Smooth muscle cell (in vitro differentiated cells): Measurements from ENCODE around the gene PIK3R2. TPM values are rescaled to one million over a fixed set of nuclear protein-coding genes. Genes with fewer than 3 reads are reported as not detected.

Experiments
- DNase-seq: peaks from one replicate; lab custom pipeline; 2025; ENCODE audit not compliant: unreplicated experiment; lab: John Stamatoyannopoulos, UW
- H2AFZ ChIP-seq: fragments of 200-600 bp; sonication (generic); 2 replicates; pipeline ENCODE4 v1.6.0; 2016; ENCODE audit warnings: antibody characterized with exemption, low read depth, mild to moderate bottlenecking
- H3F3A ChIP-seq: fragments of 200-600 bp; sonication (generic); 2 replicates; pipeline ENCODE4 v1.6.0; 2017; ENCODE audit warnings: antibody characterized with exemption, low read depth
- H3K27ac ChIP-seq: fragments of 200-600 bp; sonication (generic); 2 replicates; pipeline ENCODE4 v1.5.1; 2016; ENCODE audit warnings: low read depth, mild to moderate bottlenecking
- H3K27me3 ChIP-seq: fragments of 200-600 bp; sonication (generic); 2 replicates; pipeline ENCODE4 v1.6.1; 2016; ENCODE audit warnings: low read depth, mild to moderate bottlenecking
- H3K36me3 ChIP-seq: fragments of 200-600 bp; sonication (generic); 2 replicates; pipeline ENCODE4 v1.5.1; 2016; ENCODE audit warnings: low read depth
- H3K4me1 ChIP-seq: fragments of 200-600 bp; sonication (generic); 2 replicates; pipeline ENCODE4 v1.5.1; 2016; ENCODE audit warnings: low read depth
- H3K4me2 ChIP-seq: fragments of 200-600 bp; sonication (generic); 2 replicates; pipeline ENCODE4 v1.6.0; 2016; ENCODE audit warnings: mild to moderate bottlenecking
- H3K4me3 ChIP-seq: fragments of 200-600 bp; sonication (generic); 2 replicates; pipeline ENCODE4 v1.5.1; 2016; ENCODE audit warnings: mild to moderate bottlenecking
- H3K79me2 ChIP-seq: fragments of 200-600 bp; sonication (generic); 2 replicates; pipeline ENCODE4 v1.6.0; 2016; ENCODE audit warnings: low read depth, mild to moderate bottlenecking
- H3K9ac ChIP-seq: fragments of 200-600 bp; sonication (generic); 2 replicates; pipeline ENCODE4 v1.6.0; 2016; ENCODE audit warnings: low read depth
- H3K9me3 ChIP-seq: fragments of 200-600 bp; sonication (generic); replicated peaks from 2 replicates; pipeline ENCODE4 v1.5.1; 2016; ENCODE audit warnings: low read depth
- H4K20me1 ChIP-seq: fragments of 200-600 bp; sonication (generic); 2 replicates; pipeline ENCODE4 v1.6.0; 2016; ENCODE audit warnings: low read depth
- CTCF ChIP-seq: fragments of 200-600 bp; sonication (generic); IDR thresholded peaks from 2 replicates; pipeline ENCODE4 v1.5.1; 2017; ENCODE audit warnings: borderline replicate concordance, mild to moderate bottlenecking, antibody characterized with exemption; ENCODE audit not compliant: insufficient read depth, poor library complexity, severe bottlenecking
- WGBS: methylation state at CpG from one replicate; pipeline ENCODE4 v1.1.7; 2016; ENCODE audit warnings: low lambda C conversion rate; 5-methylcytosine and 5-hydroxymethylcytosine counted together
- polyA plus RNA-seq: library from polyadenylated mRNA; unstranded; fragments of >200 nt; fragmentation: Nextera tagmentation; extraction: Ambion mirVana; gene quantifications from 2 replicates; pipeline ENCODE4 v1.2.1, GENCODE V29; 2016
- total RNA-seq: library from RNA; depleted of rRNA; stranded (reverse); fragments of >200 nt; gene quantifications from 2 replicates; pipeline ENCODE4 v1.2.3, GENCODE V29; 2014

The PIK3R2 gene
- total and polyA plus RNA-seq, 2 experiments from 2014 or later = 22.9 to 50.1 TPM

- Histone ChIP-seq H3K36me3 (no peaks in the 10 kb centered on the region), H3K79me2 (no peaks in the 10 kb centered on the region), H3K27ac (no peak overlapping the region), H3F3A (no peaks in the 10 kb centered on the region), H3K4me3 (no peak overlapping the region), H3K27me3 (no peaks in the 10 kb centered on the region), H3K9ac (no peak overlapping the region), H4K20me1 (peaks cover 13% of the 10 kb centered on the region), H2AFZ (no peak overlapping the region), H3K4me2 (no peak overlapping the region), H3K9me3 (no peaks in the 10 kb centered on the region), H3K4me1 (no peaks in the 10 kb centered on the region)
- WGBS = 98% methylated on average over 7 of the region's 7 CpGs
- no peak for DNase-seq
- TF ChIP-seq CTCF = no peak
These were observed 11.1 kb downstream of the PIK3R2 start for GRCh38 chr19:18164072-18164471.

DNA sequence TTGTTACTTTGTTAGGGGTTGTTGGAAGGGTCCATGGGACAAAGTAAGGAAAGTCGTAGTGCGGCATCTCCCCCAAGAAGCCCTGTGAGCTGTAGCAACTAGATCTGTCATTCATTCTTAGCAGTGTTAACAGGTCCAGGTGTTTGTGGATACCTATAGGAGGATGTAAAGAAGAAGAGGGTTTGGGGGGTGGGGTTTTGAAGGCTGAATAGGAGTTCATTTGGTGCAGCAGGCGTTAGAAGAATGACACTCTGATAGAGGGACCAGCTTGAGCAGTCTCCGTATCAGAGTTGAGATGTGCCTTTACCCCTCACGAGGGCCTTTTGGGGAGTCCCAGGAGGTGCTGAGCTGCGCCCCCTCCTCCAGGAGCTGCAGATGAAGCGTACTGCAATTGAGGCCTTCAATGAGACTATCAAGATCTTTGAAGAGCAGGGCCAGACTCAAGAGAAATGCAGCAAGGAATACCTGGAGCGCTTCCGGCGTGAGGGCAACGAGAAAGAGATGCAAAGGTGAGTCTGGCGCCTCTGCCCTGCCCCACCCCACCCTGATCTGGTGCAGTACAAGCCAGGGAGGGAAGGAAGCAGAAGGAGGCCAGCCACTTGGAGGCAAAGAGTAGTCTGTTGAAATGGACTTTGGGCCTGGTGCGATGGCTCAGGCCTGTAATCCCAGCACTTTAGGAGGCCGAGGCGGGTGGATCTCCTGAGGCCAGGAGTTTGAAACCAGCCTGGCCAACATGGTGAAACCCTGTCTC is 13.0 kb downstream of the PIK3R2 start:
- no peak overlapping the region for H3K27ac ChIP-seq
- no peaks in the 10 kb centered on the region for H3F3A ChIP-seq
- no peak for DNase-seq
- no peaks in the 10 kb centered on the region for H3K79me2 ChIP-seq
- H3K4me3 ChIP-seq = no peak overlapping the region
- H3K27me3 ChIP-seq = no peaks in the 10 kb centered on the region
- no peak overlapping the region for H2AFZ ChIP-seq
- no peaks in the 10 kb centered on the region for H3K4me1 ChIP-seq
- peaks cover 9% of the 10 kb centered on the region for H4K20me1 ChIP-seq
- no peaks in the 10 kb centered on the region for H3K9me3 ChIP-seq
- H3K9ac ChIP-seq = no peak overlapping the region
- TF ChIP-seq CTCF = no peak
- 98% methylated on average over 15 of the region's 15 CpGs for WGBS
- no peak overlapping the region for H3K4me2 ChIP-seq
- no peaks in the 10 kb centered on the region for H3K36me3 ChIP-seq

GRCh38 chr19:18167011-18167410 is 14.0 kb downstream of the PIK3R2 start:
- peaks cover 3% of the 10 kb centered on the region for H4K20me1 ChIP-seq
- H3K4me3 ChIP-seq = no peak overlapping the region
- WGBS = 94% methylated on average over 21 of the region's 21 CpGs
- H3K9me3 ChIP-seq = no peaks in the 10 kb centered on the region
- no peaks in the 10 kb centered on the region for H3K36me3 ChIP-seq
- no peaks in the 10 kb centered on the region for H3K27me3 ChIP-seq
- no peak for DNase-seq
- no peak for TF ChIP-seq CTCF
- H3K79me2 ChIP-seq = no peaks in the 10 kb centered on the region
- H3K4me1 ChIP-seq = no peaks in the 10 kb centered on the region
- H3F3A ChIP-seq = no peaks in the 10 kb centered on the region
- H3K4me2 ChIP-seq = no peak overlapping the region
- no peak overlapping the region for H2AFZ ChIP-seq
- H3K9ac ChIP-seq = no peak overlapping the region
- no peak overlapping the region for H3K27ac ChIP-seq

GRCh38 chr19:18167975-18168645 is 15.1 kb downstream of the PIK3R2 start:
- Histone ChIP-seq H3K4me2 (no peak overlapping the region), H3K9ac (no peak overlapping the region), H3F3A (no peaks in the 10 kb centered on the region), H3K79me2 (no peaks in the 10 kb centered on the region), H3K4me3 (no peak overlapping the region), H2AFZ (no peak overlapping the region), H4K20me1 (no peaks in the 10 kb centered on the region), H3K36me3 (no peaks in the 10 kb centered on the region), H3K27me3 (no peaks in the 10 kb centered on the region), H3K9me3 (no peaks in the 10 kb centered on the region), H3K27ac (no peak overlapping the region), H3K4me1 (no peaks in the 10 kb centered on the region)
- peak; percentile 62 for TF ChIP-seq CTCF
- whole genome bisulfite sequencing = 75% methylated on average over 14 of the region's 14 CpGs
- no peak for DNase-seq
